SH-SY5Y (cell line): ENCODE data around the gene COX7B.

Source experiments
- GATA2 ChIP-seq: IDR thresholded peaks from 2 replicates; pipeline ENCODE4 v1.6.1; 2011; ENCODE audit warnings: mild to moderate bottlenecking, low read depth, low read length
- GATA3 ChIP-seq: IDR thresholded peaks from 2 replicates; pipeline ENCODE4 v1.6.1; 2011; ENCODE audit warnings: low read depth, mild to moderate bottlenecking, low read length, moderate library complexity

COX7B gene, protein sequence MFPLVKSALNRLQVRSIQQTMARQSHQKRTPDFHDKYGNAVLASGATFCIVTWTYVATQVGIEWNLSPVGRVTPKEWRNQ

GRCh38 chrX:77899081-77899828 is at the start of gene COX7B:
Gene COX7B (plus strand): TSS chrX:77899468. CDS start chrX:77899554, 86 bp downstream.
- TF ChIP-seq GATA2, result no peak
- no peak for TF ChIP-seq GATA3

DNA sequence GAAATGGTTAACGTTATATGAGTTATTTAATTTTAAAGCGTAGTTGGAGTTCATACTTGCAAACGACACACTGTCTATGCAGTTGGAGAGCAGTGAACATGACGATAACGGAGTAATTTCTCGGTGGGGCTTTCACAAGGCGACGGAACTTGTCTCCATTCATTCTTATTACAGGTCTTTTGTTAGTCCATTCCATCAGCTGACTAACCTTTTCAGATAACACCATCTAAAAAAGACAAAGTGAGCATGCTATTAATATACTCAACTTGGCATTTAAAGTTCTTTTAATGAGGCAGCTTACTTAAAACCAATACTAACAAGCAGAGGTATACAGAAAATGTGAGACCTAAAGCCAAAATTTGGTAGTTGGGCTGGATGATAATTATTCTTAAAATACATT is 23.9 kb upstream of the COX7B start:
- TF ChIP-seq GATA2 (no peak), GATA3 (no peak)

DNA sequence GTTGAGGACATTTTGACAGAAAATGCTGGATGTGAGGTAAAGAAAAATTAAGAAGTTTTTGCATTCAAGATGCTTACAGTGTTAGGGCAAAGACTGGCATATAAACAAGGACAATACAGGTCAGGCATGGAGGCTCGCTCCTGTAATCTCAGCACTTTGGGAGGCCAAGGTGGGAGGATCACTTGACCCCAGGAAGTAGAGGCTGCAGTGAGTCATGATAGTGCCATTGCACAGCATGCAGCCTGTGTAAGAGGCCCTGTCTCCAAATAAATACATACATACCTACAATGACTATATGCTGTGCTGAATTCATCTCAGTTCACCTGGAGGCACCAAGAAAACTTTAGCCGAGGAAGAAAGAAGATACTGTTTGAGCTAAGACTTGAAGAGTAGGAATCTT is 6.4 kb upstream of the COX7B start:
- TF ChIP-seq GATA2 (no peak), GATA3 (no peak)

GRCh38 chrX:77893713-77894112 is 5.6 kb upstream of the COX7B start:
- no peak for TF ChIP-seq GATA3
- no peak for TF ChIP-seq GATA2

DNA sequence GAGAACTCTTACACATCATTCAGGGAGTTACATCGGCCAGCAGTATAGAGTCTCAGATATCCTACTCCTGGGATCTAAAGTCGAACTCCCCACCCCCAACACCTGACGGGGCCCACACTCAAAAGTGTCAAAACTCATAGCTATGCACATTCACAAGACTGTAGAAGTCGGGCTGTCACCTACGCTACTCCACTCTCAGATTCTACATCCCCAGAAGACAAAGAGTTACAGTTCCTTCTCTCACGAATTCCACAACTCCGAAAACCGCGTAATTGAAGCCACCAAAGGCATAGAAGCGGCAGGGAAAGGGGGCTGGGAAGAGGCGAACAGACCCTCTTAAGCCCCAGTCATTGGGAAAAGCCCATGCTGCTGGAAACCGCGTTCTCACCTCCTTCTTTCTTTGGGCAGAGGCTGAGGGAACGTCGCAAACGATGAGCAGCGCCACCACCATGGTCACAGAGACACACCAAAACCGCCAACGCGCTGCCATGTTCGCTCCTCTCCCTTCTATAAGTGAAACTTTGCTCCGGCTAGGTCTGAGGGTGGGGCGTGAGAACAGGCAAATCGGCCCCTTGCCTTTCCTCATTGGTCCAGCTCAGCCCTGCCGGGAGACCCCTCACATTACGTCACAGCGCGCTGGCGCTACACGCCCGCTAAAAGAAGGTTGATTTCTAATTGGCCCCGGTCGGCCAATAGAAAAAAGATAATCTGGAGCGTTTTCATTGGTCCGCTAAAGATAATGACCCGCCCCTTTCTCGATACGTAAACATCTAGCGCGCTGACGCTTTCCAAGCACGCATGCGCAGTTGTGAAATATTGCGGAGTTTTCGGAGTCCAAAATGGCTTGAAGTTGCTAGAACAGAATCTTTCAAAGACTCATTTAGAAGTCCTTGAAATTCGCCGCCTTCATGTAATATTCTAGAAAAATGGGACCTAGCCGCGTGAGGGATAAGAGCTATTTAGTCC is 4.1 kb upstream of the COX7B start, which contains the start of gene MAGT1:
TSS of gene MAGT1 (minus strand) at position 515 of the 966 bp plus-strand sequence. CDS start at position 490, 25 bp downstream.
- no peak for TF ChIP-seq GATA3

DNA sequence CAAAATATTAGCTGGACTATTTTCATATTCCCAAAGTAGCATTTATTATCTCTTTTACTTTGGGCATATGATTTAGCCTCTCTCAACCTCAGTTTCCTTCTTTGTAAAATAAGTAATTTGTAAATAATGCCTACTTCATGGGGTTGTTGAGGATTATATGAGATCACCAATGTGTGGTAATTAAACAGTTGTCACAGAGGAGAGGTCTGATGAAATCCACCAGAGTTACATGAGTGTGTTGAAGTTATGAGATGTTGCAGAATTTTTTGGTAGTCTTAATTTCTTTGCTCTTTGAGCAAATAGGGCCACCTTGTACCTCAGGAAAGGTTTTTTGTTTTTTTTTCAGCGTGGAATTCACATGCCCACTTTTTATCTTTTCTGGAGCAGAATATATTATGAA is 1.4 kb downstream of the COX7B start:
- TF ChIP-seq GATA3 (no peak), GATA2 (no peak)

DNA sequence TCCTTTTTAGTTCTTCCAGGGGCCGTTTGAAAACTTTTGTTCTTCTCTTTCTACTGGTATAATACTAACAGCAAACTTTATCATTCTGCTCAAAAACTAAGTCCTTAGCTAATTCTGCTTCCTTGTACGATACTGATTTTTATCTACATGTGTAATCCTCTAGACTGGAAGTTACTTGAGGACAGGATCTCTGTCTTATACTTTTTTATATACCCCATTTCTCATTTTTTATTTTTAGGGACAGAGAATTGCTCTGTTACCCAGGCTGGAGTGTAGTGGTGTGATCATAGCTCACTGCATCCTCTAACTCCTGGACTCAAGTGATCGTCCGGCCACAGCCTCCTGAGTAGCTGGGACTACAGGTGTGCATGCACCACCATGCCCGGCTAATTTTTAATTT is 2.2 kb downstream of the COX7B start:
- TF ChIP-seq GATA2, result no peak
- no peak for TF ChIP-seq GATA3

GRCh38 chrX:77910108-77910840 is 11.0 kb downstream of the COX7B start, which contains the start of gene ATP7A:
Gene ATP7A (plus strand): TSS chrX:77910693. CDS start chrX:77971642, 60,949 bp downstream.
- no peak for TF ChIP-seq GATA3
- no peak for TF ChIP-seq GATA2

- TF ChIP-seq GATA2, result no peak
- TF ChIP-seq GATA3, result no peak
Measured at GRCh38 chrX:77917294-77917933, 18.1 kb downstream of the COX7B start.

GRCh38 chrX:77918568-77918967 is 19.3 kb downstream of the COX7B start:
- TF ChIP-seq GATA3, result no peak

DNA sequence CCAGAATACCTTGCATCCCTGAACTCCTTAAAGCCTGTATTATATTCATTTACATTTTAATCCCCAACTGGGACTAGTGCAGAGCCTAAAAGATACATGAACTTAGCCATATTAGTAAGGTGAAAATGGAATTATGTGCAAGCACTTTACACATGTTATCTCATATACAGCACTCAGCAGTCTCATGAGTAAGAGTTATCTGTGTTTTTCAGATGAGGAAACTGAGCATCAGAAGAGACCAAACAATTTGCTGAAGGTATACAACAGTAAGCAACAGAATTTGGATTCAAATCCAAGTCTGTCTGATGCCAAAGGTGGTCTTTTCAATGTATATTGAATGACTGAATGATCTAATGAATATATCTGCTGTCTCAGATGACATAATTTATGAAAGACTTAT is 23.5 kb downstream of the COX7B start:
- TF ChIP-seq GATA2 (no peak), GATA3 (no peak)

DNA sequence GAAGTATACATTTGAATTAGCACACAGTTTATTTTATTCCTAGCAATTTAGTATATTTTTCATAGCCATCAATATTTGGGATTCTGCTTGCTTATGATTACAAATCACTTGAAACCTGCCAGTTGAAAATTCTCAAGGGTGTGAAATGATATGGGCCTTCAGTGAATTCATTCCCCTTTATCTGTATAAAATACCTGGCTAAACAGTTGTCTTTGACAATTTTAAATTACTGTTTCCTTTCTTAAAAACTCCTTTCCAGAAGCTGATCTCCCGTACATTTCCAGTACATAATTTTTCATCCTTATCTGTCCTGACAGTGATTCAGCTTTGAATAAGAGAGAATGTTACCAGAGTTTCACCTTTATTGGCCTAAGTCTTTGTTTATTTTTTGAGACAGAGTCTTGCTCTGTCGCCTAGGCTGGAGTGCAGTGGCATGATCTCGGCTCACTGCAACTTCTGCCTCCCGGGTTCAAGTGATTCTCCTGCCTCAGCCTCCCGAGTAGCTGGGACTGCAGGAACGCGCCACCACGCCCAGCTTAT is 25.1 kb downstream of the COX7B start:
- TF ChIP-seq GATA3 (no peak), GATA2 (no peak)

- TF ChIP-seq GATA3 (no peak), GATA2 (no peak)
Measured at GRCh38 chrX:77925764-77926163, 26.5 kb downstream of the COX7B start.

DNA sequence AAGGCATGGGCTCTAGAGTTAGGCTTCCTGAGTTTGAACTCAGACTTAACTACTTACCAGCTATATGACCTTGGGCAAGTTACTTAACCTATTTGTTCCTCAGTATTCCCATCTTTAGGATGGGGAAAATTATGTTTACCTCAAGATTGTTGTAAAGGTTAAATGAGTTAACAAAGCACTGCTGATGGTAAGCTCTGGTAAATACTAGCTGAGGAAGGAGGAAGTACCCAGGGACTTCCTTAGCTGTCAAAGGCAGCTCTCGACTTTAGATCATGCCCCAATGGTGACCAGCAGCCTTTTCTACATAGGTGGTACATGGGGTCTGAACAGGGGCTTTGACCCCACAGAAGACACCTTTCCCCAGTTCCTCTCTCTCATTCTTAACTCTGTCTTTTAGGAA is 31.3 kb downstream of the COX7B start:
- no peak for TF ChIP-seq GATA2
- TF ChIP-seq GATA3, result no peak
